HG02885 (cell line): Measurements from ENCODE around the gene ENTR1.

ENCODE experiments used
- ATAC-seq: cut with Tn5 transposase; IDR thresholded peaks from one replicate; pipeline ENCODE4 v1.9.1; 2021; ENCODE audit warnings: mild to moderate bottlenecking; ENCODE audit not compliant: unreplicated experiment, poor library complexity

The ENTR1 gene

DNA sequence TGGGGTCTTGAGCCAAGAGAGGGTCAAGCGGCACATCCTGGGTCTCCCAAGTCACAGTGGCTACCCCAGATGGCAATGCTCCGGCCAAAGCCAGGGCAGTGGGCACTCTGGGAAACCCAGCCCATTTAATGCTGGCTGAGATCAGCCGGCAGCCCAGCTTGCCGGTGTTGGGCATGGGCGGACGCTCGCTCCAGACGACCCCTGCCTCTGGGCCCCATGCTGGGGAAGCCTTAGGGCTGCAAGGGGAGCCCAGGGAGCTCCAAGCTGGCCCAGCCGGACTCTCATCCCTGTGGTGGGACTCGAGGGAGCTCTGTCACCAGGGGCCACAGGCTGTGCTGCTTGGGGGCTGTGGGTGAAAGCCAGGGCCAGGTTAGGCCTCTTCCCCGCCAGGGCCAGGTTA lies 31.0 kb downstream of the ENTR1 start:
- ATAC-seq = no peak

GRCh38 chr9:136379003-136379287 lies 31.5 kb downstream of the ENTR1 start:
- ATAC-seq = no peak

DNA sequence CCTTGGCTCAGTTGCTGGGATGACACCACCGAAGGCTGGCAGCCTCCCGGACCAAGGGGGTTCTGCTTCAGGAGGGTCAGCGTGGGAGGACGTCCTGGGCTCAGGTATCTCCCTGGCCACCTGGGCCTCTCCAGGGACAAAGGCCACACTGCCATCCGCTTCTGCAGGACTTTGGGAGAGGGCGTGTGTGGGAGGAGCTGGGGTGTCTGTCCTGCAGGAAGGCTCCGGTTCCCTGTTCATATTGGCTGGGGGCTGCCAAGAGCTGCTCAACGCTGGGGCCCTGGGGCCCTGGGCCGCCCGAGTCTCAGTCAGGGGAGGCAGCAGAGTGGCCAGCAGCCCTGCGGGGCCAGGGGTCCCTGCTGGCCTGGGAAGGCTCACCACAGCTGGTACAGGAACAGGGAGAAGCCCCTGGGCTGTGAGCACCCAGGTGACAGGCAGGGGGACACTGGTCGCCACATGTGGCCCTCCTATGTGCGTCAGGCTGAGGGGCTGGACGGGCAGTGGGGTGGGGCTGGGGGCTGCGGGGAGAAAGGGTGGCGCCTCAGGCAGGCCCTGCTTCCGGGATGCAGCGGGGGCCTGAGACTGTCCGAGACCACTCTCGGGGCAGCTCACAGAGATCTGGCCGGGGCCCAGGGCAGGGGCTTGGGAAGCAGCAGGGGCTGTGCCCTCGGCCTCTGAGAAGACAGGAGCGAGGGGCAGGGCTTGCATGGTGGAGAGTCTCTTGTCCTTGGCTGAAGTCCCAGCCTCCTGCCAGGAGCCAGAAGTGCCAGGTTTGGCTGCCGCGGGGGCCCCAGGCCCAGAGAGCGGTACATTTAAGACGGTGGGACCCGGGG lies 32.0 kb downstream of the ENTR1 start:
- no peak for ATAC-seq

- ATAC-seq = no peak
These were observed 32.9 kb downstream of the ENTR1 start for GRCh38 chr9:136377341-136378169.

- ATAC-seq = no peak
These were observed 34.0 kb downstream of the ENTR1 start for GRCh38 chr9:136376457-136376856.

DNA sequence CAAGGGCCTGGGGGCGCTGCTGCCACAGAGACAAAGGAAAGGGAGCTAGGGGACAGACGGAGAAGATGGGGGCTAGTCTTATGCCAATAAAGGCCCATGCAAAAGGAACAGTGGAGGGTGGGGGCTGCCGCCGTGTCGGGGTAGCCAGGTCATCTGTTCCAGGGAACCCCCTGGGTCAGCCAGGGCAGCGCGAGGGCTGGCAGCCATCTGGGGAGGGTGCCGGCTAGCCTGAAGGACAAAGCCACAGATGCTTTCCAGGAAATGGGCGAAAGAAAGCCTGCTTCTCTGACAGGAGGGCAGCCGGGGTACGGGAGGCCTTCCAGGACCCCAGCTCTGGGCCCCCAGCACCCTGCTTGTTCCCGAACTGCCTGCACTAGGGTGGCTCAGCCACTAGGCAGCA lies 35.3 kb downstream of the ENTR1 start:
- ATAC-seq = no peak

- no peak for ATAC-seq
These were observed 36.2 kb downstream of the ENTR1 start for GRCh38 chr9:136374183-136374575.

GRCh38 chr9:136373300-136374182 lies 36.9 kb downstream of the ENTR1 start, which contains the start of gene CARD9:
TSS of gene CARD9 (minus strand) at chr9:136373669. CDS start at chr9:136372078, 1,591 bp downstream.
- no peak for ATAC-seq

DNA sequence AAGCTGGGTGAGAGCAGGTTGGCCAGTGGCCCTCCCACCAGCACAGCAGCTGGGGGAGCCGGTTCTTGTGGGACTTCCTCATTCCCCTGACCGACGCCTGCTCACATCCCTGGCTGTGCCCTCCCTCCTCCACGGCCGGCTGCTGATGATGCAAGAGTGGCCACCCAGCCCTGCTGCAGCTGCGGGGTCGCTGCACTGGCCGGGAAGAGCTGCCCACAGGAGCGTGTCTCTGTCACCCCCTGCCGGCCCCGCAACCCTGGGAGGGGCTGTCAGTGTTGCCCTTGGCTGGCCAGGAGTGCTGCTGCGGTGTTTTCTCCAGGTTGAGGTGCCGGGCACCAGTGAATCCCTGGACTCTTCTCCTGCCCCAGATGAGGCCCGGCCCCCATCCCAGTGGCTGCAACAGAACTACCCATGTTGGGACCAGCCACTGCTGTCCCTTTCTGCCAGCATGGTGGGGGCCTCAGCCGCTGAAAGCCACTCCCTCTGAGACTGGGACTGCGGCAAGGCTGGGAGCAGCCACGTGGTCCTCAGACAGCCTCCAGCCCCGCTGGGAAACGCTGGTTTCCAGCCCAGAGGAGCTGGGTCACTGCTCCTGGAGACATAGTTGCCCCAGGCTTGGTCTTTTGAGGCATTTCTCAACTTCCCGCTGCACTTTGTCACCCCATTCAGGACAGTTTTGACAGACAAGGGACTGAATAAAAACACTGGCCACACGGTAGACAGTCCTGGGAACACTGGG lies 37.7 kb downstream of the ENTR1 start:
- ATAC-seq = no peak

DNA sequence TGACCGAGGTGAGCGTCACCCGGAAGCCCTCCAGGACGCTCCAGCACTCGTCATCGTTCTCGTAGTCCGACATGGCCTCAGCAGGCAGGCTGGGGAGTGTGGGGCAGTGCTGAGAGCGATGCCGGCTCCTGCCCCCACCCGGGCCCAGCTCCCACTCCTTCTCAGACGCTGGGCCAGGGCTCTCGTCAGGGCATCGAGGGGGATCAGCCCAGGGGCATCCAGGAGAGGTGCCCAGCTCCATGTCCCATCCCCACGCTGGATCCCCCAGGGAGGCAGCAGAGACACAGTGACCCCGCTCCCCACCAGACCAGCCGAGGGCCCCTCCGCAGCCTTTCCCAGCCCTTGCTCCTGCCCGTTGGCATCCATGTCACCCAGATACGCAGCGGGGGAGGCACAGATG lies 38.4 kb downstream of the ENTR1 start:
- no peak for ATAC-seq

- no peak for ATAC-seq
These were observed 38.9 kb downstream of the ENTR1 start for GRCh38 chr9:136371533-136371880.

- ATAC-seq = no peak
These were observed 39.5 kb downstream of the ENTR1 start for GRCh38 chr9:136370687-136371532.

- no peak for ATAC-seq
These were observed 40.4 kb downstream of the ENTR1 start for GRCh38 chr9:136370037-136370436.

DNA sequence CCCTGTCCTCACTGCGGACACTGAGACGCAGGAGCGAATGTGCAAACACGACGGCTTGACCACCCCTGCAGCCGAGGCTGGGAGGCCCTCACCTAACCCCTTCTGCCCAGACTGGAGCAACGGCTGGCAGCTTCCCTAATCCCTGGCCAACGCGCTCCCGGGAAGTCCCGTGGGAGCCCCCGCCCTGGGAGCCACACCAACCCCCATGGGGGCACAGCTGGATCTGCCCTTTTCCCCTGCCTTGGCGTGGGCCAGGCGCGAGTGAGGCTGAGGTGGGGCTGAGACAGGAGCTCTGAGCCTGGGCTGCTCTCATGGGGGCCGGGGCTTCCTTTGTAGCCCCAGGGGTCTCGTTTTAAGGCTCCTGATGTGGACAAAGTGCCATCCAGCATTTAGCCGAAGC lies 42.2 kb downstream of the ENTR1 start:
- no peak for ATAC-seq

GRCh38 chr9:136367296-136368145 lies 42.9 kb downstream of the ENTR1 start:
- no peak for ATAC-seq

GRCh38 chr9:136366826-136367225 lies 43.6 kb downstream of the ENTR1 start:
- ATAC-seq = no peak

- ATAC-seq = no peak
These were observed 44.6 kb downstream of the ENTR1 start for GRCh38 chr9:136365775-136366222.
